Kidney epithelial cell (primary cell): ENCODE measurements around the gene AMN. TPM values are rescaled to one million over a fixed set of nuclear protein-coding genes. Genes with fewer than 3 reads are reported as not detected.

Experiments
- DNase-seq: peaks from one replicate; pipeline ENCODE4 v3.0.0-alpha.2; 2010; ENCODE audit warnings: low read depth
- H3K27me3 ChIP-seq: 2 replicates; pipeline ENCODE4 v1.6.0; 2011; ENCODE audit warnings: low read length; ENCODE audit not compliant: control insufficient read depth, insufficient read depth
- H3K36me3 ChIP-seq: 2 replicates; pipeline ENCODE4 v1.5.1; 2011; ENCODE audit warnings: low read length; ENCODE audit not compliant: control insufficient read depth, insufficient read depth
- H3K4me3 ChIP-seq: 2 replicates; pipeline ENCODE4 v1.5.1; 2011; ENCODE audit warnings: low read depth, mild to moderate bottlenecking, control low read depth, low read length
- total RNA-seq: library from RNA; depleted of rRNA; stranded (reverse); fragments of >200 nt; gene quantifications from 2 replicates; pipeline ENCODE4 v1.2.3, GENCODE V29; 2015
- TF ChIP-seq, protein P1 (sequence below): IDR thresholded peaks from 2 replicates; pipeline ENCODE4 v1.5.1; 2011; ENCODE audit warnings: mild to moderate bottlenecking, moderate library complexity, low read length, control low read depth, inconsistent platforms; ENCODE audit not compliant: insufficient read depth, poor library complexity, severe bottlenecking

AMN gene
- total RNA-seq, 1 donor from 2014 or later, result 0.54 TPM

DNA sequence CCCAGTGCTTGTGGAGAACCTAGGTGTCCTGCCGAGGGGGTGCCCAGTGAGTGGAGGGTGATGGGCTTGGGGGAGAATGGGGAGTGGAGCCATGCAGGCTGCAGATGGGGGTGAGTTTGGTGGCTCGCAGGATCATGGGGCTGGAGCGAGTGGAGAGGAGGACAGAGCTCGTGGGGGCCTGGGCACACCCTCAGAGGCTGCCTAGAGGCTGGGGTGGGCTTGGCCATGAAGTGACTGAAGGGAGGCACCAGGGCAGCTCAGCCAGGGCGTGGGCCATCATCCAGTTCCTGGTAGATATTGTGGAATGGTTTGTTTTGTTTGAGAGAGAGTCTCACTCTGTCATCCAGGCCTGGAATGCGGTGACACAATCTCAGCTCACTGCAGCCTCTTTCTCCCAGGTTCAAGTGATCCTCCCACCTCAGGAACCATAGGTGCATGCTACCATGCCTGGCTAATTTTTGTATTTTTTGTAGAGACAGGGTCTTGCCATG lies 43.4 kb upstream of the AMN start:
- peaks cover 2% of the 10 kb centered on the region for H3K36me3 ChIP-seq
- DNase-seq, result no peak
- H3K27me3 ChIP-seq, result no peaks in the 10 kb centered on the region
- TF ChIP-seq, protein P1, sequence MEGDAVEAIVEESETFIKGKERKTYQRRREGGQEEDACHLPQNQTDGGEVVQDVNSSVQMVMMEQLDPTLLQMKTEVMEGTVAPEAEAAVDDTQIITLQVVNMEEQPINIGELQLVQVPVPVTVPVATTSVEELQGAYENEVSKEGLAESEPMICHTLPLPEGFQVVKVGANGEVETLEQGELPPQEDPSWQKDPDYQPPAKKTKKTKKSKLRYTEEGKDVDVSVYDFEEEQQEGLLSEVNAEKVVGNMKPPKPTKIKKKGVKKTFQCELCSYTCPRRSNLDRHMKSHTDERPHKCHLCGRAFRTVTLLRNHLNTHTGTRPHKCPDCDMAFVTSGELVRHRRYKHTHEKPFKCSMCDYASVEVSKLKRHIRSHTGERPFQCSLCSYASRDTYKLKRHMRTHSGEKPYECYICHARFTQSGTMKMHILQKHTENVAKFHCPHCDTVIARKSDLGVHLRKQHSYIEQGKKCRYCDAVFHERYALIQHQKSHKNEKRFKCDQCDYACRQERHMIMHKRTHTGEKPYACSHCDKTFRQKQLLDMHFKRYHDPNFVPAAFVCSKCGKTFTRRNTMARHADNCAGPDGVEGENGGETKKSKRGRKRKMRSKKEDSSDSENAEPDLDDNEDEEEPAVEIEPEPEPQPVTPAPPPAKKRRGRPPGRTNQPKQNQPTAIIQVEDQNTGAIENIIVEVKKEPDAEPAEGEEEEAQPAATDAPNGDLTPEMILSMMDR, result no peak
- H3K4me3 ChIP-seq, result no peak overlapping the region

DNA sequence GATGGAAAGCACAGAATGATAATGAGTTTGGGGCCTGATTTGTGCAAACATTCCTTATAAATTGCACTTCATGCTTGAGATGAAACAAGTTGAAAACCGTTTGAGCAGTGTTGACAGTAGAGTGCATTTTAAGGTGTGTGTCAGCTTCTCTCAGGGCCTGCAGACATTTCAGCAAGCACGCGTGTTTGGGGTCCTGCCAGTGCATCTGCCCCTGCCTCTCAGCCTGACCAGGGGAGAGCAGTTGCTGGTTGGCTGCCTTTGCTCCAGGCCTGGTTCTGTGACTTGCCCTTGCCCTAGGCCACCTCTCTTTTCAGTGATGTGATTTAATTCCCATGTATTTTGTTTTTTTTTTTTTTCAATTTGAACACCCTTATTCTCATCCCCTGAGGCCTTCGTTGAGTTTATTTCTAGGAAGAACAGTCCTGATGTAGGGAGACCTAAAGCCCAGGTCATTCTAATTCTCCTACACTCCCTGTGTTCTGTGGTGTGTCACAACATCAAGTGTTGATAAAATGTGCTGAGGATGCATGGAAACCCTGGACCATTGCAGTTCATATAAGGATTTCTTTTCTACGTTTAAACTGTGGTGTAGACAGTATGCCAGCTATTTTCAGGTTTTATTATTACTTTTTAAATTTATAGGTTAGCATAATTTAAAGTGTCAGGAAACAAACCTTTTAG lies 40.1 kb upstream of the AMN start:
- H3K36me3 ChIP-seq, result peaks cover 2% of the 10 kb centered on the region
- DNase-seq, result no peak
- no peak overlapping the region for H3K4me3 ChIP-seq
- no peaks in the 10 kb centered on the region for H3K27me3 ChIP-seq
- TF ChIP-seq, protein P1, result no peak

DNA sequence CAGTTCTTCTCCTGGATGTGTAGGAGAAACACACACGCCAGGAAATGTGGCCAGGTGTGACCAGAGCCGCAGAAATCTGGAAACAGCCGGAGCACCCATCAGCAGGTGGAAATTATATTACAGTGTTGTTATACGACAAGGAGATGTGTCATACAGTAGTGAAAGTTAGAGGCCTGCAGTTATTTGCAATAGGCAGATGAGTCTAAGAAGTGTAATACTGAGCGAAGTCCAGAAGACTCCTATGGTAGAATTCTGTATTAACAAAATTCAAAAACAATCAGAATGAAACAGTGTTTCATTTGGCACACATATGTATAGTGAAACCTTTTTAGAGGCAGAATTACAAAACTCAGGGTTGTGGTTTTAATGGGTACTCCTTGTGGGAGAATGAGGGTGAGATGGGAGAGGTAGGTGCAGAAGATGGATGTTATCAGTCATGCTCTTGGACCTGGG lies 39.3 kb upstream of the AMN start:
- Histone ChIP-seq H3K4me3 (no peak overlapping the region), H3K27me3 (no peaks in the 10 kb centered on the region), H3K36me3 (peaks cover 2% of the 10 kb centered on the region)
- TF ChIP-seq, protein P1, result no peak
- DNase-seq, result no peak

DNA sequence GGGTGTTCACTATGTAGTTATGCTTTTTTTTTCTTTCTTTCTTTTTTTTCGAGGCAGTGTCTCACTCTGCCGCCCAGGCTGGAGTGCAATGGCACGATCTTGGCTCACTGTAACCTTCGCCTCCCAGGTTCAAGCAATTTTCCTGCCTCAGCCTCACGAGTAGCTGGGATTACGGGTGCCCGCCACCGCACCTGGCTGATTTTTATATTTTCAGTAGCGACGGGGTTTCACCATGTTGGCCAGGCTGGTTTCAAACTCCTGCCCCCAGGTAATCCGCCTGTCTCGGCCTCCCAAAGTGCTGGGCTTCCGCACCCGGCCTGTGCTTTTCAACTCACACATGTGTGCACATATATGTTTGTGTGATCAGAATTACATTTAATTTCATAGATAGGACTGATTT lies 38.9 kb upstream of the AMN start:
- H3K27me3 ChIP-seq, result no peaks in the 10 kb centered on the region
- DNase-seq, result no peak
- peaks cover 2% of the 10 kb centered on the region for H3K36me3 ChIP-seq
- H3K4me3 ChIP-seq, result no peak overlapping the region
- TF ChIP-seq, protein P1, result no peak

DNA sequence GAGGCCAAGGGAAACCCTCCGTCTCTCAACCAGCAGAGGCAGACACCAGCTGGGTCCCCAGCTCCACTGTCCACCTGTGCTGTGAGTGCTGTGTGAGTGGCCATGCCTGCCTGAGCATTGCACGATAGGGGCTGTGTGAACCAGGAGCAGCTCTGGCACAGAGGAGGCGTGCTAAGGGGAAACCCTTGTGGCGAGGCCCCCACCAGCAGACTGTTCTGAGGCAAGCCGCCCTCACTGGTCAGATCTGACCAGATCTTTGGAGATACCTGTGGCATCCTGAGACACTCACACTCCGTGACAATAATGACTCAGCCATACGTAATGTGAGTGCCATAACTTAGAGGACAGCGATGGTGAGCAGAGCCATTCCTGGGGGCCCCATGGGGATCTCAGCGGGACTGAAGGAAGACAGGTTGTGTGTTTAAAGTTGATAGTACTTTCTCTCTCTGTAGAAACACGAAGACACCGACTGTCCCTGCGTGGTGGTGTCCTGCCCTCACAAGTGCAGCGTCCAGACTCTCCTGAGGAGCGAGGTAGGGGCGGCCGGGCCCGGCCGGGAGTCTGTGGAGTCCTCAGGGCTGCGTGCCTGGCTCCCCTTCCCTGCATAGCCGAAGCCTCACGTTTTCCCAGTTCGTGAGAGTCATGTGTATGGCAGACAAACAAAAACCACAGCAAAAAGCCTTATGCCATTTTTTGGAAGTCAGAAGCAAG lies 36.6 kb upstream of the AMN start:
- TF ChIP-seq, protein P1, result no peak
- no peak for DNase-seq
- H3K4me3 ChIP-seq, result no peak overlapping the region

More for the DNA sequence above, 36.6 kb upstream of the AMN start:
- Histone ChIP-seq H3K36me3 (peaks cover 2% of the 10 kb centered on the region), H3K27me3 (no peaks in the 10 kb centered on the region)
